HUES48 (cell line): Measurements from ENCODE around the gene ZBTB7C.

Experiments used
- H3K27ac ChIP-seq: one replicate; pipeline ENCODE4 v1.7.0; 2013; ENCODE audit warnings: low read depth, low read length, inconsistent platforms
- H3K27me3 ChIP-seq: 2 replicates; pipeline ENCODE4 v1.6.1; 2013; ENCODE audit warnings: mild to moderate bottlenecking, low read length; ENCODE audit not compliant: control insufficient read depth, insufficient read depth
- H3K36me3 ChIP-seq: 2 replicates; pipeline ENCODE4 v1.6.1; 2013; ENCODE audit warnings: low read length; ENCODE audit not compliant: control insufficient read depth, insufficient read depth
- H3K4me1 ChIP-seq: 2 replicates; pipeline ENCODE4 v1.6.1; 2013; ENCODE audit warnings: mild to moderate bottlenecking, low read length; ENCODE audit not compliant: control insufficient read depth, insufficient read depth
- H3K4me3 ChIP-seq: 2 replicates; pipeline ENCODE4 v1.5.1; 2013; ENCODE audit warnings: mild to moderate bottlenecking, low read depth, low read length
- H3K9ac ChIP-seq: 2 replicates; pipeline ENCODE4 v1.6.1; 2013; ENCODE audit warnings: mild to moderate bottlenecking, low read depth, low read length, moderate library complexity
- H3K9me3 ChIP-seq: 2 replicates; pipeline ENCODE4 v1.6.1; 2013; ENCODE audit warnings: low read length; ENCODE audit not compliant: control insufficient read depth, insufficient read depth

Gene ZBTB7C

DNA sequence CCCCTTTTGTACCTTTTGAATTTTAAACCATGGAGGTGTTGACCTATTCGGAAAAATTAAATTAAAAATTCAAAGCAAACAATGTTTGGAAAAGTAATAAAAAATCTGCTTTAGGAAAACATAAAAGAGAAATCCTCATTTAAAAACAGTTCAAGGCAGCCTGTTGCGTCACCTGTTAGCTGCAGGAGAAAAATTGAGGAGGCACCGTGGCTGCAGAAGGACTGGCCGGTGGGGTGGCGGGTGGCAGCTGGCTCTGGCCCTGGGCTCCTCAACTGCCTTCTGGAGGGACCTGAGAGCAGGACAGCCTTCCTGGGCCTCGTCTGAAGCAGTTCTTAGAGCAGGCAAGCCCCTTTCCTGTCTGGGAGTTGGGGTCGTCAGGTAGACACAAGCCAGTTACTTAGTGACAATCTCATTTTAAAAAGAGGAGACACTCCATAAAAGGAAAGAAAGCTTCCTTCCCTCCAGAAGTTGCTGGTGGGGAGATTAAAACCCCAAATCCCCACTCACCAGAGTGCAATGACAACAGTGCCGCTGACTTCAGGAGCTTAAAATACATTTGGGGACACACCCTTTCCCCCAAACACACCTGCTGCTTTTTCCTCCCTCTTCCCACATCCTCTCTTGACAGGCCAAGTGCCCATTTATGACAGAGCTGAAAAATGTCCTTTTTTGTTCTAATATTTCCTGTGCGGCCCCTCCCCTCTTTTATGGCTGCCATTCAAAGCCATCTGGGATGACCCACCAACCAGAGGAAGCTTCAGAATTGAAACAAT is 9.7 kb downstream of the ZBTB7C start:
- Histone ChIP-seq H3K36me3 (no peaks in the 10 kb centered on the region), H3K27ac (no peak overlapping the region), H3K27me3 (peaks cover 5% of the 10 kb centered on the region; the same call in 1 of the 2 replicates), H3K4me3 (no peak overlapping the region), H3K9ac (no peak overlapping the region), H3K4me1 (peaks cover 10% of the 10 kb centered on the region), H3K9me3 (no peaks in the 10 kb centered on the region)

DNA sequence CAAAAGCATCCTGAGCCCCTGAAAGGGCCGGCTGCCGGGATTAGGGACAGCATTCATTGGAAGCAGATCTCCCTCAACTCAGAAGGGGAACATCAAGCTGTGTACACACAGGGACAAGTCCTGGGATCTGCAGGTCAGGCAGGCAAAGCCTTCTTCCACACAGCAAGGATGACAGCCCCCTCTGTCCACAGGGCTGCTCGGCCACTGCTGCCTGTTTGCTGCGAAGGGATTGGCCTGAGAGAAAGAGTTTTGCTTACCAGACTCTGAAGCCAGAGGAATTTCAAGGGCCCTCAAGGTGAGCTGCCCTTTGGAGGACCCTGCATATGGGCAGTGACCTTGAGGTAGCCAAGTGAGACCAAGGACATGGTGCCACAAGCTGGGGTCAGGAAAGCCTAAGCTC is 11.1 kb downstream of the ZBTB7C start:
- Histone ChIP-seq H3K4me3 (no peak overlapping the region), H3K9ac (no peak overlapping the region), H3K27ac (no peak overlapping the region), H3K27me3 (no peaks in the 10 kb centered on the region; the same call in 1 of the 2 replicates), H3K4me1 (peaks cover 15% of the 10 kb centered on the region), H3K36me3 (no peaks in the 10 kb centered on the region), H3K9me3 (no peaks in the 10 kb centered on the region)

DNA sequence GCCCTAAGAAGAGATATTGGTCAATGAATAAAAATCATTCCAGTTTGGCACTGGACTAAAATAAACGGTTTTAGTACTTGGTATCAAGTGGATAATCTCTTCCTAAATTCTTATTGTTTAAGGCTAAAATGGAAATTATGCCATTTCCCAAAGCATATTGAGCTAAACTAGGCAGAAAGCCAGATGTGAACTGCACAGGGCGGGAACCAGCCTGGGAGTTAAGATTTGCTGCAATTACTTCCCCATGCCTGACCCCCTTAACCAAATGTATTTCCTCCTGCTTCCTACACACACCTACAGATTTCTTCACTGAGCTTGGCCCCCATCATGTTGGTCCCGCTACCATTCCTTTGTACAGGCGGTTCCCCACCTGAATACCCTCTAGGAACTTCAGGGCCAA is 12.2 kb downstream of the ZBTB7C start:
- Histone ChIP-seq H3K9ac (no peak overlapping the region), H3K4me1 (peaks cover 15% of the 10 kb centered on the region), H3K27me3 (no peaks in the 10 kb centered on the region; the same call in 1 of the 2 replicates), H3K36me3 (no peaks in the 10 kb centered on the region), H3K27ac (no peak overlapping the region), H3K9me3 (no peaks in the 10 kb centered on the region), H3K4me3 (no peak overlapping the region)

DNA sequence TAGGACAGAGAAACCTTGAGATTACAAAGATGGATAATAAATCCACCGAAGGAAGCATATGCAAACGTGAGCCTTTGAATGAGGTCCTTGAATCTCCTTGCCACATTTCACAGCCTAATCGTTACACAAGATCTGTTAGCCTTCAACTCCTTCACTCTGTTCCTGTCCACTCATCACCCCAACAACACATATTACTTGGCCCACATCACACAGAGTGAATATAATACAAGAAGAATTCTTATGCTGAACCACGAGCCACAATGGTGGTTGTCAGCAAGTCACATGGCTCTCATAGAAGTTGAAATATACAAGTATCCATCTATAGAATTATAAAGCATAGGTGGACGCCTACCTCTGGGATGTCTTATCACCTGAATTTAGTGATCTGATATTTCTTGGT is 12.6 kb downstream of the ZBTB7C start:
- Histone ChIP-seq H3K9me3 (no peaks in the 10 kb centered on the region), H3K4me1 (peaks cover 15% of the 10 kb centered on the region), H3K4me3 (no peak overlapping the region), H3K36me3 (no peaks in the 10 kb centered on the region), H3K27me3 (peaks cover 4% of the 10 kb centered on the region; the same call in 1 of the 2 replicates), H3K27ac (no peak overlapping the region), H3K9ac (no peak overlapping the region)

DNA sequence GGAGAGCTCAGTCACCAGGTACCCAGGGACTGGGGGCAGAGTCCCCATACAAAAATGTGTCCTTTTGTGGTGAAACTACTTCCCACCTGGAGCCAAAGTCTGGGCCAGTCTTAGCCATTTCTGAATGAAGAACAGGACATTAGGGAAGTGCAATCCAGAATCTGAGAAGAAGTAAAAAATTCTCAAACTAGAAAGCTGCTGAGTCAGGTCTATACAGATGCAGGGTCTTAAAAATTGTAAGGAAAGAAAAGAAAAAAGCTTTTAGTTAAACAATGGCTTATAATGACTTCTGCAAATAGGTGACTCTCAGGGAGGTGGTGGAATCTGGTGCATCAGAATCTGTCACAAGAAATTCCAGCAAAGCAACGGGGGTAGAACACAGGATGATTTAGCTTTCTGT is 13.5 kb downstream of the ZBTB7C start:
- H3K27me3 ChIP-seq = peaks cover 6% of the 10 kb centered on the region; the same call in 1 of the 2 replicates
- no peaks in the 10 kb centered on the region for H3K36me3 ChIP-seq
- peaks cover 15% of the 10 kb centered on the region for H3K4me1 ChIP-seq
- no peak overlapping the region for H3K9ac ChIP-seq
- no peak overlapping the region for H3K4me3 ChIP-seq
- H3K9me3 ChIP-seq = no peaks in the 10 kb centered on the region
- no peak overlapping the region for H3K27ac ChIP-seq

DNA sequence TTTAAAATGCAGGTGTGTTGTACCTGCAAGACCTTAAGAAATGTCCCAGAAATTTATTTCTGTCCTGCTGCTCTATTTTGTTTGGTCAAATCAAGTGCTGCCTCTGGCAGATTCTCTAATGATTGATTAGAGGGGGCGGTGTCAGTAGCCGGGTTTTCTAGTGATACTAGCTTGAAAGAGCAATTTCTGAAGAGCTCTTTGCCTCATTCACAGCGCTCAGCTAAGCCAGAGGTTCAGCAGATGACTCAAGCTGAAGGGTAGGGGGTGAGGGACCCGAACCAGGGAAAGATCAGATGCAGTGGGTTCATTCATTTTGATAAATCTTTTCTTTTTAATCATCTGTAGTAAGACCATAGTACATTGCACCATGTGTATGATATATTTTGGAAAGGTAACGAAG is 15.0 kb downstream of the ZBTB7C start:
- Histone ChIP-seq H3K9ac (no peak overlapping the region), H3K9me3 (no peaks in the 10 kb centered on the region), H3K4me3 (no peak overlapping the region), H3K36me3 (no peaks in the 10 kb centered on the region), H3K27me3 (peaks cover 6% of the 10 kb centered on the region; the same call in 1 of the 2 replicates), H3K27ac (no peak overlapping the region), H3K4me1 (peaks cover 15% of the 10 kb centered on the region)

DNA sequence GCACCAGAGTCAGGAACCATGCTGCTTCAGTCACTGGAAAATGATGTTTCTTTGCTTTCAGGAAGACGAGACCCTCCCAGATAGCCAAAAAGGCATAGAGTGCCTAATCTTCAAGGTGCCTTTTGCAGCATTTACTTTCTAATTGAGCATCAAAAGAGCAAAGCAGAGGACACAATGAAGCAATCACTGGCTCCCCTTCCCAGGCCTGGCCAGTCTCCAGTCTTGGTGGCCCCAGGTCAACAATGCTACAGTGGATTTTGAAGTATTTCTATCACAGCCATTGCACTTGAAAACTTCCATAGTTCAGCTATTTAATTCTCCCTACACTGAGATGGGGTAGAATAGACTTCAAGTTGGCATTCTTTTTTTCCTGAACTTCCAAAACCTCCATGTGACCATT is 15.4 kb downstream of the ZBTB7C start:
- Histone ChIP-seq H3K9me3 (no peaks in the 10 kb centered on the region), H3K4me1 (peaks cover 15% of the 10 kb centered on the region), H3K4me3 (no peak overlapping the region), H3K27ac (no peak overlapping the region), H3K36me3 (no peaks in the 10 kb centered on the region), H3K27me3 (peaks cover 6% of the 10 kb centered on the region; the same call in 1 of the 2 replicates), H3K9ac (no peak overlapping the region)

DNA sequence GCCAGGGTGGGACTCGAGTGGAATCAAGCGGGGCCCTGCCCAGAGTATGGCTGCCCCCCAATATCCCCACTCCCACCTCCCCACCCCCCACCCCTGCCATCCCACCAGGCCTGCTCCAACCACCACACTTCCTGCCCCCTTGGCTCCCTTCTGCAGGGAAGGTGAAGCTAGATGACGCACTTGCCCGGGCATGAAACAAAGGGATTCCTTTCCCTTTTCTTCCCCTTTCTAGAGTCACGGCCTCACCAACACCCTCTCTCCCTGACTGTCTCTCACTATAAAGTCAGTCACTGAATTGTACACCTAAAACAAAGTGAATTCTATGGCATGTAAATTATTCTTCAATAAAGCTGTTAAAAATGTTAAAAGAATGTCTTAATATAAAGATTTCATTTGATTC is 16.0 kb downstream of the ZBTB7C start:
- peaks cover 6% of the 10 kb centered on the region; the same call in 1 of the 2 replicates for H3K27me3 ChIP-seq
- H3K9me3 ChIP-seq = no peaks in the 10 kb centered on the region
- no peak overlapping the region for H3K4me3 ChIP-seq
- H3K36me3 ChIP-seq = no peaks in the 10 kb centered on the region
- H3K4me1 ChIP-seq = peaks cover 12% of the 10 kb centered on the region
- H3K27ac ChIP-seq = no peak overlapping the region
- no peak overlapping the region for H3K9ac ChIP-seq

DNA sequence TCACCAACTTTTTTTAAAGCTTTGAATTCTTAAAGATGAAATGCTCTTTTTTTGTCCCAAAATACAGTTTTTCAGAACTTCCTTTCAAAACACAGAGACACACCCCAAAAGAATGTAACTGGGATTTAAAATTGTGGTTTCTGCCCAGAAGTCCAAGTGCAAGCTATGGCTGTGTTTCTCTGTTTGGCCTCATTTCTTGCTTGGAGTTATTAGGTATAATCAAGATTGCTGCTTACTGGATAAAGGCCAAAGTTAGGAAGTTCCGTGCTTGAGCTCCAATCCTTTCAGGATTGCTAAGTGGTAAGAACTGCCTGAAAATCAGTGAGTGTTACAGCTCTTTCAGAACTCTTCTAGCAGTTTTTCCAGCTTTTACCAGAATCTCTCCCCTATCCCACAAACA is 16.9 kb downstream of the ZBTB7C start:
- no peaks in the 10 kb centered on the region for H3K36me3 ChIP-seq
- no peak overlapping the region for H3K4me3 ChIP-seq
- H3K27me3 ChIP-seq = peaks cover 6% of the 10 kb centered on the region; the same call in 1 of the 2 replicates
- H3K4me1 ChIP-seq = peaks cover 12% of the 10 kb centered on the region
- H3K9me3 ChIP-seq = no peaks in the 10 kb centered on the region
- no peak overlapping the region for H3K27ac ChIP-seq
- H3K9ac ChIP-seq = no peak overlapping the region

DNA sequence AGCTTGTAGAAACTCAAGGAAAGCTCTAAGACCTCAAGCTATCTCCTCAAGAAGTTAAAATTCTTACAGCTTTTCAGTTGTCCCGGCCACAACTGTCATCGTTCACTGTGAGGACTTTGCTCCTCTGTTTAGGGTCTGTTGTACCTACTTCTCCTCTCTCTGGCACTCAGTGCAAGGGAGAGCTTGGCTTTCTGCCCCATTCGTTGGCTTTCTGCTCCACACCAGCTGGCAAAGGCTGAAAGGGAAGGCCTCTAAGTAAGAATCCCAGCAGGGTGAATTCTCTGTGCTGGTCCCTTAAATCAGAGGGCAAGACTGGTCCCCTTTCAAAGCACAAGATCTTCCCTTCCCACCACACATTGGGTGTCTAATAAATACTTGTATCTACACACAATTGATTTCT is 17.3 kb downstream of the ZBTB7C start:
- peaks cover 6% of the 10 kb centered on the region; the same call in 1 of the 2 replicates for H3K27me3 ChIP-seq
- H3K36me3 ChIP-seq = no peaks in the 10 kb centered on the region
- H3K4me3 ChIP-seq = no peak overlapping the region
- no peak overlapping the region for H3K27ac ChIP-seq
- no peaks in the 10 kb centered on the region for H3K9me3 ChIP-seq
- H3K4me1 ChIP-seq = peaks cover 12% of the 10 kb centered on the region
- H3K9ac ChIP-seq = no peak overlapping the region

DNA sequence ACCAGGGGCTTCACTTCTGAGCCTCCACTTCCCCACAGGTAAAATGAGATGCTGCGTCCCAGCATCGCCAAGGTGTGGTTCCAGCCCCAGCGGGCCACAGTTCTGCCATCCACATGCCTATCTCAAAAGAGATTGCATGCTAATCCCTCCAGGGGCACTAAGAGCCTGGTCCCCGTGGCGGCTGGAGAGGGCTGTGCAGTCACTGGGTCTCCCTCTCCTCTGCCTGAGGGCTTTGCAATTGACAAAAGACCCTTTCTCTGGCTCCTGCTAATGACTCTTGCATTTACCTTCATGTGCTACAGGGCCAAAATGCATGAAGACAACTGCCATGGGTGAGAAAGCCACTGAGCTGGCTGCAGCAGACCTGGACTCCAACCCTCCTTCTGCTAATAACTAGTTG is 18.5 kb downstream of the ZBTB7C start:
- H3K27me3 ChIP-seq = peaks cover 6% of the 10 kb centered on the region; the same call in 1 of the 2 replicates
- no peak overlapping the region for H3K4me3 ChIP-seq

More for the DNA sequence above, 18.5 kb downstream of the ZBTB7C start:
- H3K36me3 ChIP-seq = no peaks in the 10 kb centered on the region
- no peaks in the 10 kb centered on the region for H3K9me3 ChIP-seq
- H3K9ac ChIP-seq = no peak overlapping the region
- no peak overlapping the region for H3K27ac ChIP-seq
- peaks cover 9% of the 10 kb centered on the region for H3K4me1 ChIP-seq
